GM20431 (cell line): ENCODE results near the gene MPZL2.

Experiments
- in situ Hi-C: fragments of 300-500 bp; cut with MseI, MboI; formaldehyde crosslinking; loops from one replicate; pipeline ENCODE4 v1.15.0; 2020; ENCODE audit warnings: low sequenced_read_pairs; ENCODE audit not compliant: unreplicated experiment

The MPZL2 gene

GRCh38 chr11:118224511-118225188 is 39.4 kb downstream of the MPZL2 start, which contains the start of gene JAML:
Gene JAML (minus strand): TSS chr11:118225011. CDS start chr11:118214866, 10,145 bp downstream.
- in situ Hi-C loops, result no loop called here

- in situ Hi-C loops, result no loop called here
These were observed 40.1 kb downstream of the MPZL2 start for GRCh38 chr11:118223992-118224391.

DNA sequence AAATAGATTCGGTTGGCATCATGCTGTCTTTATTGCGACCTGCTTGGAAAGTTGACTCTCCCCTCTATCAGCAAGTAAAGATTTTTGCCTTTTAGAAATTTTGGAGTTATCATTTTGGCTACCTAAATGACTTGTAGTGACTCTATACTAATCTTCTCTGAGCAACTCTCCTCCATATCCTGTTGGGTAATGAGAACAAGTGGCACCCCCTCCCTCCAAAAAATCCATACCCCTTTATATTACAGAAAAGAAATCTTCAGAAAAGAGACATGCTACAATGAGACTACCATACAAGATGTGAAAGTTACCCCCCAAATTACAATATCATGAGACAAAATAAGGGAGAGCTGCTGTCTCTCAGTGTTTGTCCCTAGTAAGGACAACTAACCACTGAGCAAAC is 40.5 kb downstream of the MPZL2 start:
- in situ Hi-C loops, result no loop called here

DNA sequence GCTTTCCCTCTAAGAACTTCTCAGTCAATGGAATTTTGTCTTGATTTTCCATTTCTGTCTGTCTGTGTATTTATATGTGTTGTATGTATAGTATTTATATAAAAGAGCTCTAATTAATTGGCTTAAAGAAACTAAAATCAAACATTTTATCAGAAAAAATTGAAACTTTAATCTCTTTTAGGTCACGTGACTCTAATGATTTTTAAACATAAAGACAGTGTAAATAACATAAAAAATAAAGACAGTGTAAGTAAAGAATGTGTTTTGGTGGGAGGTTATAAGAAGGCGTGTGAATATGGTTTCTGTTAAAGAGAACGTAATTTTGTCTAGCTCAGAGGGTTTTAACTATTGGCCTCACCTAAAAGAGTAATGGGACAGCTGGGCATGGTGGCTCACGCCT is 41.7 kb downstream of the MPZL2 start:
- in situ Hi-C loops, result no loop called here

DNA sequence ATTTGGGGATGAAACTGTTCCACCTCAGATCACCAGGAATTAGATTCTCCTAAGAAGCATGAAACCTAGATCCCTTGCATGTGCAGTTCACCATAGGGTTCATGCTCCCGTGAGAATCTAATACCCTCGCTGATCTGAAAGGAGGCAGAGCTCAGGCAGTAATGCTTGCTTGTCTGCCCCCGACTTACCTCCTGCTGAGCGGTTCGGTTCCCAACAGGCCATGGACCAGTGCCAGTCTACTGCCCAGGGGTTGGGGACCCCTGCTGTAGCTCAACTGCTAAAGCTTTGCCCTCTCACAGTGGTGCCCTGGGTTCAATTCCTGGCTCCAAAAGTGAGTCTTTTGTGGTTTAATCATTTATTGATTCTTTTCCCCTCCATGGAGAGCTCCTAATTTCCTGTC is 42.7 kb downstream of the MPZL2 start:
- in situ Hi-C loops, result no loop called here

DNA sequence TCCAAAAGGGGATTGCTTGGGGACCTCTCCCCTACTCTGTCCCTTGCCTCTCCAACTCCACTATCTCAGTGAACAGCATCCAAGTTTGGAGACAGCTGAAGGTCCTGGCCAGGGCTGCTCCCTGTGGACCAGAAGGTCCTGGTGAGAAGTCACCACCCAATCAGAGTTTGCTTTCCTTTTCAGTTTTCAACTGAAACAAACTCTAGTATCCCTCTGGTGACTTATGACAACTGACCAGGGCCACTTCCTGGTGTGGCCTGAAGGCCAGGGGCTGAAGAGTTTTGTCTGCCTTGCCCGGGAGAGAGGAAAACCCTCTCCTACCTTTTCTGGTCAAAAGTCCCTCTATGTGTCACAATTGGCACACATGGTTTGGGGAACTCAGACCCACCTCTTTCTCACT is 44.4 kb downstream of the MPZL2 start:
- in situ Hi-C loops, result no loop called here

DNA sequence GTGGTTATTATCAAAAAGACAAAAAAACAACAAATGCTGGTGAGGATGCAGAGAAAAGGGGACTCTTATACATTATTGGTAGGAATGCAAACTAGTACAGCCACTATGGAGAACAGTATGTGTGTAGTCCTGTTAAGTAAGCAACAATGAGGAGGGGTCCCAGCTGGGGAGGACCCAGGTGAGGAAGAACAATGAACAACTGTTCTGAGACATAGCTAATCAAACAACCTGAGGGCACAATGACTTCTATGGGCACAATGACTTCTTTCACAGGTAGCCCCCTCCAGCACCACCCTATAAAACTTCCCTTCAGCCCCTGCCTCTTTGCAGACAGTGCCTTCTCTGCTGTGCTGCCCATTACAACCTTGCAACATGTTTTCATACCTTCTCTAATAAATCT is 44.9 kb downstream of the MPZL2 start:
- in situ Hi-C loops, result no loop called here

DNA sequence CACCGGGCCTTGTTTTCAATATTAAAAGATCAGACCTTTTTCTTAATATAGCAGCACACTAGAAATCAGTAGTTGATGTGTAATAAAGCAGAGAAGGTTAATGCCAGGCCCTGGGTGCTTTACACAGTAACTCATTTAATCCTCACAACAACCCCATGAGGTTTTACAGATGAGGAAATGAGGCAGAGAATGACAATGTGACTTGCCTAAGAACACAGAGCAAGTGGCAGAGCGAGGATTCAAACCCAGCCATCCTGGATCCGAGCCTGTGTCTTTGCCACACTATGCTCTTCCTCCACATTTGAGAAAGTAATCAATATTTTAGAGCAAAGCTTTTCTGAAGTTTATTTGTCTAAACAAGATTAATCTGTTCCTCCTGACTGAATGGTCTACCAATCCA is 46.5 kb downstream of the MPZL2 start:
- in situ Hi-C loops, result no loop called here

DNA sequence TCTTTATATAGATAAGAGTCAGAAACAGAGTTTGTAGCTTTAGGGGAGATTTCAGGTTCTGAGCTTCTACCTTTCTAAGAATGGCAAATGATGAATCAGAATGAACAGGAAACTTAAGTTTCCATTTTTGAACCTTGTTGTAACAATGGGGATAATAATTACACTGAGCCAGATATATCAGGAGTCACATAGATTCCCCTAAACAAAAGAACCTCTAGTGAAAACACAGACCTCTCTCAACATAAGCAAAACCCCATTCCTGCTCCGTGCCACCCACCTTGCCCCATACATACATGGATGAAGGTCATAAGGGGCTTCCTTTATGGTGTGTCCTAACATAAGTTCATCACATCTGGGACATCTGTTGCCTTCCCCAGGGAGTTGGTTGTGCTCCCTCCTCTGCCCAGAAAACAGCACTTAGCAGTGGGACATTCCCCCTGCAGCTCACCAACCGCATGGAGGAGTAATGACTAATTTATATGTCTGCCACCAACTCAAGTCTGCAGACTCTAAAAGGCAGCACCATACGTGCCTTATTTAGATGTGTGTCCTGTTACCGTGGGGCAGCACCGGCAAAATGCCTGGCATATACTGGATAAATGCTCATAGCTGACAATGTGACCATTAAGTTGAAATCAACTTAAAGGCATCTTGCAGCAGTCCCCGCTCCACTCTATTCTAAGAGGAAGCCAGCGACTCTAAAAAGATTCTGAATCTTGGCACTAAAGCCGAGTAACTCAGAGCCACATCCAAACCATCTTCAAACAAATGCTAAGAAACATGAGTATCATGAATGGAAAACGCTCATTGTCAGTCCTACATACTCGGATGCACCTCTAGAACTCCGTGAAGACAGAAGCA is 47.2 kb downstream of the MPZL2 start:
- in situ Hi-C loops, result no loop called here

DNA sequence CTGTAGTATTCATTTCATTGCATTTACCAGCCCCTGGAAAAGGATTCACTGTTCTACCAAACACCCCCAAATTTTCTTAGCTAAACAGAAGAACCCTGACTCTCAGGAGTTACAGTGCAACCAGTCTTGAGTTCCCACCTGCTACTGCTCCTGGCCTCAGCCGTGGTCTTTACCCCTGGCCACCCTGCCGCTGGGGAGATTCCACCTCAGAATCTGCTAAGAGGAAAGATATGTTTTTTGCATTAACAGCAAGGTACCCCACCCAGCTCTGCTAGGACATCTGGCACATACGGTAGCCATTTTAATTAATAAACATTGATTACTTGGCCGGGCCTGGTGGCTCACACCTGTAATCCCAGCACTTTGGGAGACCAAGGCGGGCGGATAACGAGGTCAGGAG is 48.3 kb downstream of the MPZL2 start:
- in situ Hi-C loops, result no loop called here

DNA sequence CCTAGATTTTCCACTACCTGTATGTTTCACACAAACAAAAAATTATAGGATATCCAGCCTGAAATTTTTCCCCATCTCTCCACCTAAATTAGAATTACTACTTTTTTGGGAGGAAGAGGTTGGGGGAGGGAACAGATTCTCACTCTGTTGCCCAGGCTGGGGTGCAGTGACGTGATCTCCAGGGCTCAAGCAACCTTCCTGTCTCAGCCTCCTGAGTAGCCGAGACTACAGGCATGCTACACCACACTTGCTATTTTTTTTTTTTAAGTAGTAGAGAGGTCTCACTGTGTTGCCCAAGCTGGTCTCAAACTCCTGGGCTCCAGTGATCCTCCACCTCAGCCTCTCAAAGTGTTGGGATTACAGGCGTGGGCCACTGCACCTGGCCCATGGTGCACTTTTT is 48.8 kb downstream of the MPZL2 start:
- in situ Hi-C loops, result no loop called here

GRCh38 chr11:118214210-118214914 is 49.7 kb downstream of the MPZL2 start:
- in situ Hi-C loops, result no loop called here

DNA sequence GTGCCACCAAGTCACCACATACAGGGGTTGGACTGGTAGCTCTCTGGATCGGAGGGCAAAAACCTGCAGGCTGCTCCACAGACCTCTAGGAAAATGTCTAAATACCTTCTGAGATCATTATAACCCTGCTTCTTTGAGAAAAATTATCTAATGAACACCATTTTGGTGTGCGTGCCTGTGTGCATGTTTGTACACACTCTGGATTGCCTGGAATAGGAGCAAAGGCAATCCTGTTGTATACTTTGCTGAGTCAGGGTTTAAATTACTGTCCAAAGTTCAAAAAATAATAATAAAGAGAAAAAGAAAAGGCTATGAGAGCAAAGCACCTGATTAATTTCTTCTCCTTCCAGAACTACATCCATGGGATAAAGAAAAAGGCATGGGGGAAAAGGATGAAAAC is 50.3 kb downstream of the MPZL2 start:
- in situ Hi-C loops, result no loop called here

GRCh38 chr11:118213201-118213600 is 50.9 kb downstream of the MPZL2 start:
- in situ Hi-C loops, result no loop called here

GRCh38 chr11:118212781-118213191 is 51.3 kb downstream of the MPZL2 start:
- in situ Hi-C loops, result no loop called here

DNA sequence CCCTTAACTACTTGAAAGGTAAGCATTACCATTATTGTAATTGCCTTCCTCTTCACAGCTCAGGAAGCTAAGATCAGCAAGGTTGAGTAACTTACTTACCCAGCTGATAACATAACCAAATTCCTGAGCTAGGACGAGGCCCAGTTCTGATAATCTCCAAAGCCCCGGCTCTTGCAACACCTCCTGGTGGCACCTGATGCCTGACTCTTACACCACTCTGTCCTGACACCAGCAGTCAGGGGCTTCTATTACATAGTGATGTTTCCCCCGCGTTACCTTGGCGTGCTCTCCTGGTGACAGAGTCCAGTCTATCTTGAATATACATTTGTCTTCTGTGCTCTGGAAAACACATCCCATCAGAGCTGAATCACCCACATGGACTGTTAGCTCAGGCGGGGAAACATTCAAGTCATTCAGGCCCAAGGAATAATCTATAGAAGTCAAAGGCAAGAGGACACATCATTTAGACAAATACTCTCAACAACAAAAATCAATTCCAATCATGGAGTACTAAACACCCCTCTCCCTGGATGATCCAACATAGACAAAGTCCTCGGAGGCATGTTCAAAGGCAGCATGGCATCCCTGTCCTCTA is 51.9 kb downstream of the MPZL2 start:
- in situ Hi-C loops, result no loop called here

GRCh38 chr11:118211006-118211405 is 53.1 kb downstream of the MPZL2 start:
- in situ Hi-C loops, result no loop called here

DNA sequence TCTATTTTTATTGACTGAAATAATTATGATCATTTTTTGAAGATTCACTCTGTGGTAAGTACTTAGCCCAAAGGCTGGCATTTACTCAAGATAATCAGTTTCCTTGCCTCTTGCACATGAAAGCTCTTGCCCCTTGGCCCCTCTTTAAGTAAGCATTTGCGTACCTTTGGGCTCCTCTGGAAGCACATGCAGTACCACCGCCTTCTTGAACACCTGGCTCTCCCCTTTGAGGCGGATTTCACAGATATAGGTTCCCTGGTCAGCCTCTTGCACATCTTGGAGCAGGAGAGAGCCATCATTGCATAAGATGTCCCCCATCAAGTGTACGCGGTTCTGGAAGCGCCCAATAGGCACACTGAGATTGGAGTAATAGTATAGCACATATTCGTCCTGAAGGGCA is 53.8 kb downstream of the MPZL2 start:
- in situ Hi-C loops, result no loop called here

DNA sequence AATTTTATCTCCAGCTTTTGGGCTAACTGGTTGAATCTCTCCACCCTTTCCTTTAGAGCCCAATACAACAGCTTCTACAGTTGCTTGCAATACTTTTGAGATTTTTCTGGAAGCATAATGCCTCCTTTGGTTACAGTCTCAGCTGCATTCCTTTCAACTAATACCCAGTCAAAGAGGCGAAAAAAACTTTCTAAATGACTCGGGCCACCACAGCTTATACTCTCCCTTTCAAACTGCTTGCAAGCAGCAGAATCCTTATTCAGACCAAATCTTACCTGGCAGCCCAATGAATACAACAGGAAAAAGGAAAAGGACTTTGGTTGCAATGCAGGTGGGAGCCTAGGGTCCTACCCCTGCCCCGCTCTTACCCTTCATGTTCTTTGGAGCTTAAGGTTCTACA is 55.1 kb downstream of the MPZL2 start:
- in situ Hi-C loops, result no loop called here

DNA sequence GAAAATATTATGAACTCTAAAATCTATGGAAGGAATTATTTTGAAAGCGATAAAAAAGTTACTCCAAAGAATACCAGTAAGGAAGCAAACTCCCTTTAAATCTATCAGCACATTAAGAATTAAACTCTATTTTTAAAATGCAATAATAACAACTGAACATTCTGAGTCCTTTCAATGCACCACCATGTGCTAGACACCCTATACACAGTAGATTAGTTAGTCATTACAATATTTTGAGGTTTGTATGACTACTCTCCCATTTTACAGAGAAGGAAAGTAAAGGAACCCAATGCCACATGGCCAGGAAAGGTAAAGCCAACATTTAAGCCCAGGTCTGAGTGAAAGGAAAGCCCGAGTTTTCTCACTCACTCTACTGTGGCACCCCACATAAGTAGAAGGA is 57.0 kb downstream of the MPZL2 start:
- in situ Hi-C loops, result no loop called here
